ENCODE measurements around the gene SERINC2. TPM values are rescaled to one million over a fixed set of nuclear protein-coding genes. Genes with fewer than 3 reads are reported as not detected.
A peak's percentile ranks its signal among the peaks of the same experiment; 100 is the strongest.

SERINC2 gene
- total and polyA plus RNA-seq, 2 donors, result 1.5 to 15.6 TPM

GRCh38 chr1:31394584-31395193 is 18.3 kb upstream of the SERINC2 start:
- no peaks in the 10 kb centered on the region for H3K27me3 ChIP-seq (ENCODE audit: control insufficient read depth in 2 of 2, insufficient read depth in 1 of 2, low read length in 1 of 2)
- peak overlapping the region; percentile 31 to 54 for H3K4me3 ChIP-seq (ENCODE audit: low read length in 2 of 2)
- 3% methylated on average over 36 of the region's 36 CpGs for WGBS
- no peaks in the 10 kb centered on the region for H3K36me3 ChIP-seq (ENCODE audit: control insufficient read depth in 2 of 2, insufficient read depth in 2 of 2, low read length in 1 of 2)
- DNase-seq (ENCODE audit: low read depth in 6 of 9, low spot score in 9 of 9), result peak; percentile 61 to 89 (median 75)
- H3K27ac ChIP-seq (ENCODE audit: low read depth in 1 of 2, low read length in 1 of 2), result peak overlapping the region; percentile 34 to 49
- peaks cover 6 to 12% of the 10 kb centered on the region in 2 donors for H3K4me1 ChIP-seq (ENCODE audit: control insufficient read depth in 2 of 2, insufficient read depth in 2 of 2, low read length in 2 of 2)
- H3K9me3 ChIP-seq (ENCODE audit: control insufficient read depth in 2 of 2, insufficient read depth in 1 of 2, low read length in 1 of 2), result no peaks in the 10 kb centered on the region

GRCh38 chr1:31396633-31397351 is 16.2 kb upstream of the SERINC2 start:
- H3K27me3 ChIP-seq (ENCODE audit: control insufficient read depth in 2 of 2, insufficient read depth in 1 of 2, low read length in 1 of 2), result no peaks in the 10 kb centered on the region
- peak in 1 of 9 donors; percentile 20 for DNase-seq (ENCODE audit: low read depth in 6 of 9, low spot score in 9 of 9)
- no peaks in the 10 kb centered on the region for H3K9me3 ChIP-seq (ENCODE audit: control insufficient read depth in 2 of 2, insufficient read depth in 1 of 2, low read length in 1 of 2)
- H3K27ac ChIP-seq (ENCODE audit: low read depth in 1 of 2, low read length in 1 of 2), result no peak overlapping the region
- 97% methylated on average over 3 of the region's 3 CpGs for WGBS
- H3K36me3 ChIP-seq (ENCODE audit: control insufficient read depth in 2 of 2, insufficient read depth in 2 of 2, low read length in 1 of 2), result no peaks in the 10 kb centered on the region
- H3K4me1 ChIP-seq (ENCODE audit: control insufficient read depth in 2 of 2, insufficient read depth in 2 of 2, low read length in 2 of 2), result peaks cover 6 to 12% of the 10 kb centered on the region in 2 donors
- no peak overlapping the region for H3K4me3 ChIP-seq (ENCODE audit: low read length in 2 of 2)

- Histone ChIP-seq H3K9me3 (ENCODE audit: control insufficient read depth in 2 of 2, insufficient read depth in 1 of 2, low read length in 1 of 2) (no peaks in the 10 kb centered on the region), H3K27ac (ENCODE audit: low read depth in 1 of 2, low read length in 1 of 2) (no peak overlapping the region), H3K27me3 (ENCODE audit: control insufficient read depth in 2 of 2, insufficient read depth in 1 of 2, low read length in 1 of 2) (no peaks in the 10 kb centered on the region), H3K4me3 (ENCODE audit: low read length in 2 of 2) (no peak overlapping the region), H3K4me1 (ENCODE audit: control insufficient read depth in 2 of 2, insufficient read depth in 2 of 2, low read length in 2 of 2) (peaks cover 6 to 12% of the 10 kb centered on the region in 2 donors), H3K36me3 (ENCODE audit: control insufficient read depth in 2 of 2, insufficient read depth in 2 of 2, low read length in 1 of 2) (no peaks in the 10 kb centered on the region)
- 83% methylated on average over 4 of the region's 4 CpGs for WGBS
- no peak for DNase-seq (ENCODE audit: low read depth in 6 of 9, low spot score in 9 of 9)
Measured at GRCh38 chr1:31397360-31398095, 15.5 kb upstream of the SERINC2 start.

- Histone ChIP-seq H3K36me3 (ENCODE audit: control insufficient read depth in 2 of 2, insufficient read depth in 2 of 2, low read length in 1 of 2) (no peaks in the 10 kb centered on the region), H3K27ac (ENCODE audit: low read depth in 1 of 2, low read length in 1 of 2) (no peak overlapping the region), H3K9me3 (ENCODE audit: control insufficient read depth in 2 of 2, insufficient read depth in 1 of 2, low read length in 1 of 2) (no peaks in the 10 kb centered on the region), H3K4me3 (ENCODE audit: low read length in 2 of 2) (no peak overlapping the region), H3K4me1 (ENCODE audit: control insufficient read depth in 2 of 2, insufficient read depth in 2 of 2, low read length in 2 of 2) (peaks cover 6 to 12% of the 10 kb centered on the region in 2 donors), H3K27me3 (ENCODE audit: control insufficient read depth in 2 of 2, insufficient read depth in 1 of 2, low read length in 1 of 2) (no peaks in the 10 kb centered on the region)
- DNase-seq (ENCODE audit: low read depth in 6 of 9, low spot score in 9 of 9), result no peak
- 98% methylated on average over 2 of the region's 2 CpGs for WGBS
Measured at GRCh38 chr1:31398246-31398645, 14.8 kb upstream of the SERINC2 start.

- H3K9me3 ChIP-seq (ENCODE audit: control insufficient read depth in 2 of 2, insufficient read depth in 1 of 2, low read length in 1 of 2), result no peaks in the 10 kb centered on the region
- WGBS, result 70% methylated on average over 3 of the region's 3 CpGs
- H3K4me3 ChIP-seq (ENCODE audit: low read length in 2 of 2), result no peak overlapping the region
- DNase-seq (ENCODE audit: low read depth in 6 of 9, low spot score in 9 of 9), result no peak
- peaks cover 0 to under 1% of the 10 kb centered on the region in 2 donors for H3K4me1 ChIP-seq (ENCODE audit: control insufficient read depth in 2 of 2, insufficient read depth in 2 of 2, low read length in 2 of 2)
- H3K27ac ChIP-seq (ENCODE audit: low read depth in 1 of 2, low read length in 1 of 2), result no peak overlapping the region
- no peaks in the 10 kb centered on the region for H3K27me3 ChIP-seq (ENCODE audit: control insufficient read depth in 2 of 2, insufficient read depth in 1 of 2, low read length in 1 of 2)
- no peaks in the 10 kb centered on the region for H3K36me3 ChIP-seq (ENCODE audit: control insufficient read depth in 2 of 2, insufficient read depth in 2 of 2, low read length in 1 of 2)
Measured at GRCh38 chr1:31399976-31400375, 13.0 kb upstream of the SERINC2 start.

- H3K27me3 ChIP-seq (ENCODE audit: control insufficient read depth in 2 of 2, insufficient read depth in 1 of 2, low read length in 1 of 2), result no peaks in the 10 kb centered on the region
- no peak overlapping the region for H3K4me3 ChIP-seq (ENCODE audit: low read length in 2 of 2)
- no peak for DNase-seq (ENCODE audit: low read depth in 6 of 9, low spot score in 9 of 9)
- no peak overlapping the region for H3K27ac ChIP-seq (ENCODE audit: low read depth in 1 of 2, low read length in 1 of 2)
- no peaks in the 10 kb centered on the region for H3K9me3 ChIP-seq (ENCODE audit: control insufficient read depth in 2 of 2, insufficient read depth in 1 of 2, low read length in 1 of 2)
- H3K36me3 ChIP-seq (ENCODE audit: control insufficient read depth in 2 of 2, insufficient read depth in 2 of 2, low read length in 1 of 2), result no peaks in the 10 kb centered on the region
- WGBS, result 58% methylated on average over 3 of the region's 3 CpGs
- H3K4me1 ChIP-seq (ENCODE audit: control insufficient read depth in 2 of 2, insufficient read depth in 2 of 2, low read length in 2 of 2), result no peaks in the 10 kb centered on the region
Measured at GRCh38 chr1:31400393-31400792, 12.6 kb upstream of the SERINC2 start.

- no peaks in the 10 kb centered on the region for H3K36me3 ChIP-seq (ENCODE audit: control insufficient read depth in 2 of 2, insufficient read depth in 2 of 2, low read length in 1 of 2)
- H3K9me3 ChIP-seq (ENCODE audit: control insufficient read depth in 2 of 2, insufficient read depth in 1 of 2, low read length in 1 of 2), result no peaks in the 10 kb centered on the region
- H3K4me3 ChIP-seq (ENCODE audit: low read length in 2 of 2), result no peak overlapping the region
- no peak overlapping the region for H3K27ac ChIP-seq (ENCODE audit: low read depth in 1 of 2, low read length in 1 of 2)
- WGBS, result 58% methylated on average over 2 of the region's 2 CpGs
- H3K27me3 ChIP-seq (ENCODE audit: control insufficient read depth in 2 of 2, insufficient read depth in 1 of 2, low read length in 1 of 2), result no peaks in the 10 kb centered on the region
- DNase-seq (ENCODE audit: low read depth in 6 of 9, low spot score in 9 of 9), result no peak
- H3K4me1 ChIP-seq (ENCODE audit: control insufficient read depth in 2 of 2, insufficient read depth in 2 of 2, low read length in 2 of 2), result no peaks in the 10 kb centered on the region
Measured at GRCh38 chr1:31401241-31401640, 11.8 kb upstream of the SERINC2 start.

GRCh38 chr1:31405578-31406245 is 7.3 kb upstream of the SERINC2 start:
- no peak for DNase-seq (ENCODE audit: low read depth in 6 of 9, low spot score in 9 of 9)

More at GRCh38 chr1:31405578-31406245, 7.3 kb upstream of the SERINC2 start:
- H3K4me1 ChIP-seq (ENCODE audit: control insufficient read depth in 2 of 2, insufficient read depth in 2 of 2, low read length in 2 of 2), result no peaks in the 10 kb centered on the region
- no peaks in the 10 kb centered on the region for H3K36me3 ChIP-seq (ENCODE audit: control insufficient read depth in 2 of 2, insufficient read depth in 2 of 2, low read length in 1 of 2)
- H3K27ac ChIP-seq (ENCODE audit: low read depth in 1 of 2, low read length in 1 of 2), result no peak overlapping the region
- H3K9me3 ChIP-seq (ENCODE audit: control insufficient read depth in 2 of 2, insufficient read depth in 1 of 2, low read length in 1 of 2), result peaks cover 0 to 1% of the 10 kb centered on the region in 2 donors
- no peak overlapping the region for H3K4me3 ChIP-seq (ENCODE audit: low read length in 2 of 2)
- peaks cover 3 to 17% of the 10 kb centered on the region in 2 donors for H3K27me3 ChIP-seq (ENCODE audit: control insufficient read depth in 2 of 2, insufficient read depth in 1 of 2, low read length in 1 of 2)
- 95% methylated on average over 6 of the region's 6 CpGs for WGBS

All from thymus (tissue), 11 donors.